Adrenal gland (tissue), 12 donors: ENCODE data around the gene M1AP. TPM values are rescaled to one million over a fixed set of nuclear protein-coding genes. Genes with fewer than 3 reads are reported as not detected.

Experiments used
- DNase-seq, 7 donors: peaks; one replicate each; pipeline ENCODE4 v3.0.0-alpha.2; 2019 to 2020
- H3K27ac ChIP-seq, 5 donors: fragments of 200-600 bp; sonication (generic) in 4 of 5; 1 replicate in 3 of 5; 2 replicates in 2 of 5; pipeline versions ENCODE4 v1.5.1 to v1.8.0; 2016 to 2020; ENCODE audit warnings: mild to moderate bottlenecking in 1 of 5
- H3K27me3 ChIP-seq: fragments of 200-600 bp; 2 replicates; pipeline ENCODE4 v1.8.0; 2021
- H3K36me3 ChIP-seq, 2 donors: fragments of 200-600 bp; replicated peaks in 1 of 2; 1 replicate in 1 of 2; 2 replicates in 1 of 2; pipeline versions ENCODE4 v1.5.1 to v1.8.0; 2018 to 2022
- H3K4me1 ChIP-seq, 2 donors: fragments of 200-600 bp; replicated peaks in 1 of 2; 1 replicate in 1 of 2; 2 replicates in 1 of 2; pipeline versions ENCODE4 v1.5.1 to v1.8.0; 2018 to 2021
- H3K4me3 ChIP-seq, 4 donors: fragments of 200-600 bp; sonication (generic) in 3 of 4; one replicate each; pipeline ENCODE4 v1.5.1; 2016 to 2018
- H3K9me3 ChIP-seq, 3 donors: fragments of 200-600 bp; sonication (generic) in 1 of 3; replicated peaks in 1 of 3; 1 replicate in 2 of 3; 2 replicates in 1 of 3; pipeline versions ENCODE4 v1.5.1 to v1.8.0; 2016 to 2021
- POLR2A ChIP-seq, 2 donors: fragments of 450-650 bp; IDR thresholded peaks; one replicate each; pipeline ENCODE4 v1.6.1; 2017; ENCODE audit warnings: antibody characterized with exemption in 2 of 2, mild to moderate bottlenecking in 2 of 2, moderate library complexity in 1 of 2
- WGBS, 4 donors: extraction: QIAGEN DNeasy Blood & Tissue Kit in 2 of 4; methylation state at CpG; one replicate each; pipeline versions ENCODE4 v1.1.5 to v1.1.7; 2013 to 2017; 5-methylcytosine and 5-hydroxymethylcytosine counted together
- intact Hi-C, 2 donors: fragments of 100-400 bp; cut with DNase I; formaldehyde crosslinking; loops; one replicate each; pipeline versions ENCODE4 v1.14.1 to v1.15.0; 2022 to 2023
- polyA plus RNA-seq, 3 donors: library from polyadenylated mRNA; stranded (reverse); fragments of 200-250 nt in 2 of 3; fragments of 350-450 nt in 1 of 3; fragmentation: Illumina TruSeq in 1 of 3; extraction: RNeasy Lipid Tissue Mini Kit (QIAGEN cat#74804) in 1 of 3; gene quantifications; one replicate each; pipeline ENCODE4 v1.2.3, GENCODE V29; 2013 to 2014
- total RNA-seq, 9 donors: library from RNA; depleted of rRNA in 4 of 9; stranded (reverse); fragments of >200 nt in 4 of 9; fragments of 120-200 nt in 1 of 9; fragmentation: NEBNext Ultra II Directional in 1 of 9; extraction: Animal tissue kit (Norgen Biotek cat#: 25700) in 1 of 9; gene quantifications; one replicate each; pipeline versions ENCODE4 v1.1.0 to v1.2.4, GENCODE V29; 2013 to 2023
- TF ChIP-seq, protein P1 (sequence below), 6 experiments: fragments of 450-650 bp in 4 of 6; fragments of 200-600 bp in 2 of 6; sonication (generic) in 1 of 6; IDR thresholded peaks; 1 replicate in 5 of 6; 2 replicates in 1 of 6; pipeline versions ENCODE4 v1.5.1 to v1.8.0; 2016 to 2021; ENCODE audit warnings: antibody characterized with exemption in 6 of 6, mild to moderate bottlenecking in 2 of 6, moderate library complexity in 1 of 6
- donor health status: healthy with polysubstance abuse.
- donor health status: Bipolar disorder and iron deficiency.
- donor health status: DM: yes; HTN: yes; CAD: no.
- donor health status: DM: no; HTN: no; CAD: no.
- donor health status: DM: no; HTN: no; CAD: no.
- donor health status: DM: yes; HTN: yes; CAD: no.

Gene M1AP
- total and polyA plus RNA-seq, 12 donors, result 0.47 to 2.2 (median 0.84) TPM; not detected in 1

DNA sequence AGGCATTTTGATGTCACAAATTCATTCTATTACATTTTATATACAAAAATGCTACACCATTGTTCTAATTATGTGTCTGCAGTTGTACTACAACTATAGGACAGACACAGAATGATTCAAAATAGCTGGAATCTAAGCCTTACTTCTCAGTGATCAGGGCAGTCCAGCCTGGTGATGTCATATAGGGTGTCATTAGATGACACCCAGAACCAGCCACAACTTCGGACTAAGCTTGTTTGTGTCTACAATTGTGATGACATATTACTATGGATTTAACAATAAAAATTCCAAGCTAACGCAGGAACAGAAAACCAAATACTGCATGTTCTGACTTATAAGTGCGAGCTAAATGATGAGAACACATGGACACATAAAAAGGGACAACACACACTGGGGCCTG lies 31.0 kb downstream of the M1AP start:
- Histone ChIP-seq H3K36me3 (no peaks in the 10 kb centered on the region), H3K27ac (no peak overlapping the region), H3K4me1 (no peaks in the 10 kb centered on the region), H3K9me3 (no peaks in the 10 kb centered on the region), H3K4me3 (no peak overlapping the region), H3K27me3 (no peaks in the 10 kb centered on the region)
- intact Hi-C loops, result no loop called here
- 71 to 86% (median 82%) methylated on average over 3 of the region's 3 CpGs for WGBS, 4 donors
- DNase-seq, result no peak
- TF ChIP-seq, protein P1, sequence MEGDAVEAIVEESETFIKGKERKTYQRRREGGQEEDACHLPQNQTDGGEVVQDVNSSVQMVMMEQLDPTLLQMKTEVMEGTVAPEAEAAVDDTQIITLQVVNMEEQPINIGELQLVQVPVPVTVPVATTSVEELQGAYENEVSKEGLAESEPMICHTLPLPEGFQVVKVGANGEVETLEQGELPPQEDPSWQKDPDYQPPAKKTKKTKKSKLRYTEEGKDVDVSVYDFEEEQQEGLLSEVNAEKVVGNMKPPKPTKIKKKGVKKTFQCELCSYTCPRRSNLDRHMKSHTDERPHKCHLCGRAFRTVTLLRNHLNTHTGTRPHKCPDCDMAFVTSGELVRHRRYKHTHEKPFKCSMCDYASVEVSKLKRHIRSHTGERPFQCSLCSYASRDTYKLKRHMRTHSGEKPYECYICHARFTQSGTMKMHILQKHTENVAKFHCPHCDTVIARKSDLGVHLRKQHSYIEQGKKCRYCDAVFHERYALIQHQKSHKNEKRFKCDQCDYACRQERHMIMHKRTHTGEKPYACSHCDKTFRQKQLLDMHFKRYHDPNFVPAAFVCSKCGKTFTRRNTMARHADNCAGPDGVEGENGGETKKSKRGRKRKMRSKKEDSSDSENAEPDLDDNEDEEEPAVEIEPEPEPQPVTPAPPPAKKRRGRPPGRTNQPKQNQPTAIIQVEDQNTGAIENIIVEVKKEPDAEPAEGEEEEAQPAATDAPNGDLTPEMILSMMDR (IDR thresholded peaks at IDR 0.05), result no peak
- no peak for TF ChIP-seq POLR2A (IDR thresholded peaks at IDR 0.05)

- Histone ChIP-seq H3K4me1 (no peaks in the 10 kb centered on the region), H3K27me3 (no peaks in the 10 kb centered on the region), H3K36me3 (no peaks in the 10 kb centered on the region), H3K4me3 (no peak overlapping the region), H3K9me3 (no peaks in the 10 kb centered on the region), H3K27ac (no peak overlapping the region)
- WGBS, 4 donors, result 57 to 67% (median 63%) methylated on average over 5 of the region's 5 CpGs
- intact Hi-C loops, result no loop called here
- TF ChIP-seq POLR2A (IDR thresholded peaks at IDR 0.05), result no peak
- TF ChIP-seq, protein P1 (IDR thresholded peaks at IDR 0.05), result no peak
- DNase-seq, result no peak
These were observed 41.2 kb downstream of the M1AP start for GRCh38 chr2:74606927-74607326.

- Histone ChIP-seq H3K27me3 (no peaks in the 10 kb centered on the region), H3K4me3 (no peak overlapping the region), H3K4me1 (no peaks in the 10 kb centered on the region), H3K36me3 (no peaks in the 10 kb centered on the region), H3K27ac (no peak overlapping the region), H3K9me3 (no peaks in the 10 kb centered on the region)
- no peak for TF ChIP-seq POLR2A (IDR thresholded peaks at IDR 0.05)
- TF ChIP-seq, protein P1 (IDR thresholded peaks at IDR 0.05), result no peak
- intact Hi-C loops, result no loop called here
- DNase-seq, result no peak
- WGBS, 4 donors, result 68 to 71% (median 69%) methylated on average over 7 of the region's 7 CpGs
These were observed 44.7 kb downstream of the M1AP start for GRCh38 chr2:74603282-74604000.

GRCh38 chr2:74602586-74603281 lies 45.4 kb downstream of the M1AP start:
- DNase-seq, result no peak
- Histone ChIP-seq H3K27ac (no peak overlapping the region), H3K4me3 (no peak overlapping the region), H3K9me3 (no peaks in the 10 kb centered on the region), H3K4me1 (no peaks in the 10 kb centered on the region), H3K27me3 (no peaks in the 10 kb centered on the region), H3K36me3 (no peaks in the 10 kb centered on the region)
- TF ChIP-seq, protein P1 (IDR thresholded peaks at IDR 0.05), result no peak
- no peak for TF ChIP-seq POLR2A (IDR thresholded peaks at IDR 0.05)
- 38 to 53% (median 45%) methylated on average over 1 of the region's 1 CpG for WGBS, 4 donors
- intact Hi-C loops, result no loop called here
